B cell (primary cell): ENCODE results near the gene SEMA4C.

Experiments
- EZH2 ChIP-seq: IDR thresholded peaks from 2 replicates; pipeline ENCODE4 v1.6.1; 2012; ENCODE audit warnings: borderline replicate concordance, low read depth, mild to moderate bottlenecking, moderate library complexity, low read length; ENCODE audit not compliant: insufficient read depth, poor library complexity, severe bottlenecking
- TF ChIP-seq, protein P1 (sequence below): fragments of 200-600 bp; IDR thresholded peaks from one replicate; pipeline ENCODE4 v1.8.0; 2022; ENCODE audit warnings: antibody characterized with exemption, mild to moderate bottlenecking

DNA sequence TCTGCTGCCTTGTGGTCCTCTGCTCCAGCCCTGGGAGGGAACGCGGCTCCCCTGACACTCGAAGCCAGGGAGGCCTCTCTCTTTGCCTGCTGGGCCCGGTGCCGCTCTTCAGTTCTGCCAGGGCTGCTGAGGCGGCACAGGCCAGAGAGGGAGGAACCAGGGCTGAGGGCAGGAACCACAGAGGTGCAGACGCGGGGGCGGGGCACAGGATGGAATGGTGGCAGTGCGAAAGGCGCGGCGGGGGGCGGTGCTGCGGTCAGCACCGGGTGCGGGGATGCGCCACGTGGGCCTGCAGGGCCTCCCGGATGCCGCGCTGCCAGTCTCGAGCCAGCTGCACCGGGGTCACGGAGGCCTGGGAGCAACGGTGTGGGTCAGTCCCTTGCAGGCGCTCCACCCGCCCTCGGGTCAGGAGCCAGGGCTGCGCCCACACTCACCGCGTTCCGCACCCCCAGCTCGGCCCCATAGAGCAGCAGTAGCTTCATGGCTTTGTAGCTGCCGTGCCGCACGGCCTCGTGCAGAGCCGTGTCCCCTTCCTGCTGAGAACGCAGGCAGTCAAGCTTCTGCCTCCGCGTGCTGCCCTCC is 30.5 kb downstream of the SEMA4C start:
- TF ChIP-seq, protein P1, sequence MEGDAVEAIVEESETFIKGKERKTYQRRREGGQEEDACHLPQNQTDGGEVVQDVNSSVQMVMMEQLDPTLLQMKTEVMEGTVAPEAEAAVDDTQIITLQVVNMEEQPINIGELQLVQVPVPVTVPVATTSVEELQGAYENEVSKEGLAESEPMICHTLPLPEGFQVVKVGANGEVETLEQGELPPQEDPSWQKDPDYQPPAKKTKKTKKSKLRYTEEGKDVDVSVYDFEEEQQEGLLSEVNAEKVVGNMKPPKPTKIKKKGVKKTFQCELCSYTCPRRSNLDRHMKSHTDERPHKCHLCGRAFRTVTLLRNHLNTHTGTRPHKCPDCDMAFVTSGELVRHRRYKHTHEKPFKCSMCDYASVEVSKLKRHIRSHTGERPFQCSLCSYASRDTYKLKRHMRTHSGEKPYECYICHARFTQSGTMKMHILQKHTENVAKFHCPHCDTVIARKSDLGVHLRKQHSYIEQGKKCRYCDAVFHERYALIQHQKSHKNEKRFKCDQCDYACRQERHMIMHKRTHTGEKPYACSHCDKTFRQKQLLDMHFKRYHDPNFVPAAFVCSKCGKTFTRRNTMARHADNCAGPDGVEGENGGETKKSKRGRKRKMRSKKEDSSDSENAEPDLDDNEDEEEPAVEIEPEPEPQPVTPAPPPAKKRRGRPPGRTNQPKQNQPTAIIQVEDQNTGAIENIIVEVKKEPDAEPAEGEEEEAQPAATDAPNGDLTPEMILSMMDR: no peak
- no peak for TF ChIP-seq EZH2
